HFFc6 (cell line): ENCODE measurements around the gene MPHOSPH6. TPM values are rescaled to one million over a fixed set of nuclear protein-coding genes. Genes with fewer than 3 reads are reported as not detected.
A peak's percentile ranks its signal among the peaks of the same experiment; 100 is the strongest.

ENCODE experiments used
- DNase-seq: peaks from one replicate; pipeline ENCODE4 v3.0.0-alpha.2; 2018
- H3K27ac Mint-ChIP-seq: 2 replicates; pipeline ENCODE4 v1.8.0; 2020; ENCODE audit warnings: mild to moderate bottlenecking, mixed read lengths
- H3K27me3 Mint-ChIP-seq: 2 replicates; pipeline ENCODE4 v1.8.0; 2021; ENCODE audit warnings: mild to moderate bottlenecking, moderate library complexity, mixed read lengths; ENCODE audit not compliant: insufficient read depth
- H3K36me3 Mint-ChIP-seq: 2 replicates; pipeline ENCODE4 v1.8.0; 2021; ENCODE audit warnings: low read depth, mixed read lengths
- H3K4me1 Mint-ChIP-seq: 2 replicates; pipeline ENCODE4 v1.8.0; 2020; ENCODE audit warnings: low read depth, mixed read lengths
- H3K4me3 Mint-ChIP-seq: 2 replicates; pipeline ENCODE4 v1.8.0; 2020; ENCODE audit warnings: mild to moderate bottlenecking, moderate library complexity, mixed read lengths
- H3K9me3 Mint-ChIP-seq: 2 replicates; pipeline ENCODE4 v1.8.0; 2020; ENCODE audit warnings: mild to moderate bottlenecking, mixed read lengths
- total RNA-seq, 6 experiments: library from RNA; stranded (reverse); fragmentation: NEBNext Ultra II Directional; extraction: Animal tissue kit (Norgen Biotek cat#: 25700); gene quantifications; 2 replicates in 1 of 6; 3 replicates in 5 of 6; pipeline ENCODE4 v1.2.3, GENCODE V29; 2021
- TF ChIP-seq, protein P1 (sequence below): fragments of 200-600 bp; sonication (generic); IDR thresholded peaks from 2 replicates; pipeline ENCODE4 v1.5.0; 2021; ENCODE audit warnings: antibody characterized with exemption, mild to moderate bottlenecking

MPHOSPH6 gene
- total RNA-seq, 6 experiments from 2014 or later = 22.8 to 32.1 (median 24.7) TPM

DNA sequence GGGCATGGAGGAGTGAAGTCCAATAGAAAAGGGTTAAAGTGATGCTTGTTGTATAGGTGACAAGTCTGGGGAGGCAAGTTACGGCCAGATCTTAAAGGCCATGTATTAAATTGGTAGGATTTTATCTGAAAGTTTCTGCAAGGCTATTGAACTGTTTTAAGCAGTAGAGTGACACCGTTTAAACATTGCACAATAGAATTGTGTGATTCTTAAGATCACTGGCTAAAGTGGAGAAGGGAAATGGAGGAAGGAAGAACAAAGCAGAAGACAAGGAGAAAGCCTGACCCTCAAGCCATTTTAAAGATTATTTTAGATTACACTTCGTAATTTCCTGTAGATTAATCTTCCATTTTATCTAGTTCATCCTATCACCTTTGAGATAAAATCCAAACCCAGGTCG lies 5.6 kb upstream of the MPHOSPH6 start:
- TF ChIP-seq, protein P1, sequence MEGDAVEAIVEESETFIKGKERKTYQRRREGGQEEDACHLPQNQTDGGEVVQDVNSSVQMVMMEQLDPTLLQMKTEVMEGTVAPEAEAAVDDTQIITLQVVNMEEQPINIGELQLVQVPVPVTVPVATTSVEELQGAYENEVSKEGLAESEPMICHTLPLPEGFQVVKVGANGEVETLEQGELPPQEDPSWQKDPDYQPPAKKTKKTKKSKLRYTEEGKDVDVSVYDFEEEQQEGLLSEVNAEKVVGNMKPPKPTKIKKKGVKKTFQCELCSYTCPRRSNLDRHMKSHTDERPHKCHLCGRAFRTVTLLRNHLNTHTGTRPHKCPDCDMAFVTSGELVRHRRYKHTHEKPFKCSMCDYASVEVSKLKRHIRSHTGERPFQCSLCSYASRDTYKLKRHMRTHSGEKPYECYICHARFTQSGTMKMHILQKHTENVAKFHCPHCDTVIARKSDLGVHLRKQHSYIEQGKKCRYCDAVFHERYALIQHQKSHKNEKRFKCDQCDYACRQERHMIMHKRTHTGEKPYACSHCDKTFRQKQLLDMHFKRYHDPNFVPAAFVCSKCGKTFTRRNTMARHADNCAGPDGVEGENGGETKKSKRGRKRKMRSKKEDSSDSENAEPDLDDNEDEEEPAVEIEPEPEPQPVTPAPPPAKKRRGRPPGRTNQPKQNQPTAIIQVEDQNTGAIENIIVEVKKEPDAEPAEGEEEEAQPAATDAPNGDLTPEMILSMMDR = no peak
- Mint-ChIP-seq H3K9me3 (no peaks in the 10 kb centered on the region), H3K27me3 (peaks cover 26% of the 10 kb centered on the region), H3K27ac (no peak overlapping the region), H3K4me3 (no peak overlapping the region), H3K4me1 (no peaks in the 10 kb centered on the region; the same call in 1 of the 2 replicates), H3K36me3 (no peaks in the 10 kb centered on the region)
- DNase-seq = no peak

DNA sequence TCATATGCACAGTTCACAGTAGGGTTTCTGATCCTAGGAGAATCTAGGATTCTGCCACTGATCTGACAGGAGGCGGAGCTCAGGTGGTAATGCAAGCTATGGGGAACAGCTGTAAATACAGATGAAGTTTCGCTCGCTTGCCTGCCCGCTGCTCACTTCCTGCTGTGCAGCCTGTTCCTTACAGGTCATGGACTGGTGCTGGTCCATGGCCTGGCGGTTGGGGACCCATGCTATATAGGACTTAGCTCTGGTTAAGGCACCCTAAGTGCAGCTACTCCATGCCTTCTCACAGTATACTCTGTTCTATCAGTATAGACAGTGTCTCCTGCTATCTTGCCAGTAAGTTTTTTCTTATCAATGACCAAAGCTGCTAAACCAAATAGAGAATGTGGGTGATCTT lies 2.4 kb downstream of the MPHOSPH6 start:
- H3K4me3 Mint-ChIP-seq = peak overlapping the region; percentile 59; the same call in 1 of the 2 replicates
- peak overlapping the region; percentile 47; the same call in 1 of the 2 replicates for H3K27ac Mint-ChIP-seq
- peaks cover 20% of the 10 kb centered on the region for H3K4me1 Mint-ChIP-seq
- TF ChIP-seq, protein P1 = no peak
- H3K36me3 Mint-ChIP-seq = peaks cover 42% of the 10 kb centered on the region
- H3K9me3 Mint-ChIP-seq = no peaks in the 10 kb centered on the region
- H3K27me3 Mint-ChIP-seq = peaks cover 6% of the 10 kb centered on the region; the same call in 1 of the 2 replicates
- no peak for DNase-seq

DNA sequence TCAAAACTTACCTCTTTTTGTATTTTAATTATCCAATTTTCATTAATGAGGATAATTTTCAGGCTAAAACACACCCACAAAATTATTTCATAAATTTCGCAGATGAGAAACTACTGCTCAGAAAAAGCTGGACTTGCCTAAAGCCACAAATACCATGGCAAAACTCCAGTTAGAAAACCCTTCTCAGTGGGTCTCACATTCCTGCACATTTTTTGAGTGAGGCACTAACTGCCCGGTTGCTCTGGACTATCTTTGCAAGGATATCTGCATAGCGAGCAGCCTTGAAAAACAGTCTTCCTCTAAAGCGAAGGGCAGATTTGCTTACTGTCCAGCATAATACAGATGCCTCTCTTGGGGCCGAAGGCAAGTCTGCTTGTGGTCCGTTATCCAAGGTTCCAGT lies 9.8 kb downstream of the MPHOSPH6 start:
- H3K4me1 Mint-ChIP-seq = peaks cover 12% of the 10 kb centered on the region
- H3K36me3 Mint-ChIP-seq = peaks cover 31% of the 10 kb centered on the region
- DNase-seq = no peak
- TF ChIP-seq, protein P1 = no peak
- no peak overlapping the region for H3K27ac Mint-ChIP-seq
- H3K4me3 Mint-ChIP-seq = no peak overlapping the region
- H3K27me3 Mint-ChIP-seq = no peaks in the 10 kb centered on the region
- H3K9me3 Mint-ChIP-seq = no peaks in the 10 kb centered on the region

DNA sequence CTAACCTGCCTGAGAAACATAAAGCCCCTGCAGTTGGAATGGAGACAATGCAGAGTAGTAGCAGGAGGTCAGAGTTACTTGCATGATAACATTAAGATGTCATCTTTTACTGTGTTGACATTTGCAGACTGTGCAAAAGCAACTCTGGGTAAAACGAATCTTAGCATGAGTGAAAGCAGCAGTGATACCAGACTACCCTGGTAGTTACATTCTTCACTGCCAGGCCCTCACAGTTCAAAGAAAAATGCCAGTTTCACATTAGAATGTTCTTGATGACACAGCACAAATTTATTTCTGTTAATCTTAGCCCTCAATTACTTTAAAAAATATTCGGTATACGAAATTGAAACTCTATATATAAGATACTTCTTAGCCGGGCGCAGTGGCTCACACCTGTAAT lies 12.2 kb downstream of the MPHOSPH6 start:
- H3K9me3 Mint-ChIP-seq = no peaks in the 10 kb centered on the region
- H3K4me1 Mint-ChIP-seq = peaks cover 19% of the 10 kb centered on the region
- no peaks in the 10 kb centered on the region for H3K27me3 Mint-ChIP-seq
- TF ChIP-seq, protein P1 = no peak
- peak overlapping the region; percentile 37 for H3K27ac Mint-ChIP-seq
- H3K36me3 Mint-ChIP-seq = peaks cover 13% of the 10 kb centered on the region
- no peak for DNase-seq
- H3K4me3 Mint-ChIP-seq = no peak overlapping the region

DNA sequence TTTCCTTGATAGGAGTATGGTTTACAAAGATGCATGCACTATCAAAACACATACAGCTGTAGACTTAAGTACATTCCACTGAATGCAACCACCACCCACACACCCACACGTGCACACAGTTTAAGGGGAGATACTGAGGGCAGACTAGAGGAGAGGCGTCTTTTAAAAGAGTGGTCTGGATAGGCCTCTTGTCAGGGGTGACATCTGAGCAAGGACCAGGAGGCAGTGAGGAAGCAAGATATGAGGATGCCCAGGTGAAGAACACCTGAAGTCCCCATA lies 12.6 kb downstream of the MPHOSPH6 start:
- peaks cover 22% of the 10 kb centered on the region for H3K4me1 Mint-ChIP-seq
- peaks cover 12% of the 10 kb centered on the region for H3K36me3 Mint-ChIP-seq
- no peak for DNase-seq
- TF ChIP-seq, protein P1 = no peak
- peak overlapping the region; percentile 37 for H3K27ac Mint-ChIP-seq
- no peak overlapping the region for H3K4me3 Mint-ChIP-seq
- no peaks in the 10 kb centered on the region for H3K9me3 Mint-ChIP-seq
- H3K27me3 Mint-ChIP-seq = no peaks in the 10 kb centered on the region
